ENCODE measurements around the gene ENDOV.

Gene ENDOV

GRCh38 chr17:80374039-80374731 lies 40.8 kb upstream of the ENDOV start:
- DNase-seq (ENCODE audit: extremely low spot score) = no peak
- TF ChIP-seq CTCF (IDR thresholded peaks at IDR 0.05; ENCODE audit: control extremely low read depth, extremely low read depth, low read depth, missing control alignments) = no peak
- ChIA-PET POLR2A (interaction anchor here (0.6 kb wide), 1 partner anchor 1868 kb away, joined by 4 read pairs; no protein-coding TSS in a partner anchor), CTCF (interaction anchor here (1.3 kb wide), 1 partner anchor 272 kb away, joined by 3 read pairs; the partner anchor contains the start of gene GAA)

- ChIA-PET POLR2A (interaction anchor here (0.6 kb wide), 1 partner anchor 1867 kb away, joined by 4 read pairs; no protein-coding TSS in a partner anchor), CTCF (interaction anchor here (0.9 kb wide), 1 partner anchor 13 kb away, joined by 3 read pairs; no protein-coding TSS in a partner anchor)
- TF ChIP-seq CTCF (IDR thresholded peaks at IDR 0.05; ENCODE audit: control extremely low read depth, extremely low read depth, low read depth, missing control alignments) = no peak
- DNase-seq (ENCODE audit: extremely low spot score) = no peak
Observed at GRCh38 chr17:80374732-80375585, 40.0 kb upstream of the ENDOV start.

- no peak for TF ChIP-seq CTCF (IDR thresholded peaks at IDR 0.05; ENCODE audit: control extremely low read depth, extremely low read depth, low read depth, missing control alignments)
- no peak for DNase-seq (ENCODE audit: extremely low spot score)
- POLR2A ChIA-PET = no interaction called here
- CTCF ChIA-PET = no interaction called here
Observed at GRCh38 chr17:80376531-80376930, 38.4 kb upstream of the ENDOV start.

- POLR2A ChIA-PET = no interaction called here
- TF ChIP-seq CTCF (IDR thresholded peaks at IDR 0.05; ENCODE audit: control extremely low read depth, extremely low read depth, low read depth, missing control alignments) = no peak
- CTCF ChIA-PET = interaction anchor here (0.6 to 1.2 kb wide), 2 partner anchors 13 to 16 kb away, joined by 3 read pairs; no protein-coding TSS in a partner anchor
- DNase-seq (ENCODE audit: extremely low spot score) = no peak
Observed at GRCh38 chr17:80377798-80378197, 37.2 kb upstream of the ENDOV start.

- ChIA-PET POLR2A (no interaction called here), CTCF (interaction anchor here (1.2 kb wide), 1 partner anchor 8 kb away, joined by 4 read pairs; no protein-coding TSS in a partner anchor)
- DNase-seq (ENCODE audit: extremely low spot score) = no peak
- TF ChIP-seq CTCF (IDR thresholded peaks at IDR 0.05; ENCODE audit: control extremely low read depth, extremely low read depth, low read depth, missing control alignments) = no peak
Observed at GRCh38 chr17:80379348-80379747, 35.6 kb upstream of the ENDOV start.

- no peak for DNase-seq (ENCODE audit: extremely low spot score)
- no peak for TF ChIP-seq CTCF (IDR thresholded peaks at IDR 0.05; ENCODE audit: control extremely low read depth, extremely low read depth, low read depth, missing control alignments)
- ChIA-PET POLR2A (no interaction called here), CTCF (interaction anchor here (1.2 kb wide), 1 partner anchor 9 kb away, joined by 4 read pairs; no protein-coding TSS in a partner anchor)
Observed at GRCh38 chr17:80380068-80380467, 34.9 kb upstream of the ENDOV start.
